ENCODE measurements around the gene CDH13.

DNA sequence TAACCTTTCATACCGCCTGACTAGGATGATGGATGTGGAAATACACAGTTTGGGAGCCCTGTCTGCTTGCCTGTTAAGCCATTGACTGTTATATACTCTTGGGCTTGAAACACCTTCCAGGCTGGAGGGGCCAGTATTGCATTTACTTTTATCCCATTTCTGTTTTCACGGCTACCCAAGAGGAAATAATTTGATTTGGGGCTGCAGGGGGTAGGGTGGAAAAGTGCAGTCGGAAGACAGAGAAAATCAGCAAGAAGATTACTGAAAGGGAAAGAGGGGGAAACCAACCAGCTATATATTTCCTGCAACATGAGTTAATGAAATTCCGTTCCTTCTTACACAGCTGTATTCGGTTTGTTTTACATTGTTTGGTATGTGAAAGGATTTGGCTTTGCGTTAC, 202.5 kb downstream of the CDH13 start:
- TF ChIP-seq CTCF (IDR thresholded peaks at IDR 0.05; ENCODE audit: borderline replicate concordance, extremely low read depth, low read length, poor library complexity, severe bottlenecking): no peak
- no peak for TF ChIP-seq EZH2 (IDR thresholded peaks at IDR 0.05; ENCODE audit: borderline replicate concordance, low read depth, low read length, severe bottlenecking)
